A673 (cell line): ENCODE results near the gene B9D2.

Experiments
- CTCF ChIP-seq: fragments of 300-800, 200-600 bp; sonication (generic); conservative IDR thresholded peaks from 2 replicates; pipeline ENCODE4 v1.5.1; 2017; ENCODE audit warnings: low read depth, mild to moderate bottlenecking, antibody characterized with exemption, low read length, moderate library complexity, mixed read lengths
- EZH2 ChIP-seq: fragments of 200-600 bp; sonication (generic); IDR thresholded peaks from 2 replicates; pipeline ENCODE4 v1.6.1; 2017; ENCODE audit warnings: borderline replicate concordance, low read depth, mild to moderate bottlenecking, mixed read lengths, antibody characterized with exemption, low read length; ENCODE audit not compliant: poor library complexity, severe bottlenecking

GRCh38 chr19:41411968-41412265, 48.0 kb upstream of the B9D2 start:
- TF ChIP-seq CTCF, result no peak
- TF ChIP-seq EZH2, result no peak
